Suppressor macrophage treated with lipopolysaccharide for 1 hour (primary cell): Measurements from ENCODE around the gene ANOS1.
"Not testable (repeated sequence)": the region's sequence is repeated elsewhere in the genome, so short reads cannot be mapped to it uniquely, and the experiment has no call there.

Source experiments
- DNase-seq, 3 donors: peaks; one replicate each; pipeline ENCODE4 v3.0.0-alpha.2; 2020 to 2022

Gene ANOS1

GRCh38 chrX:8604131-8604530 is 127.8 kb downstream of the ANOS1 start:
- DNase-seq, result no peak

GRCh38 chrX:8591501-8591900 is 140.4 kb downstream of the ANOS1 start:
- DNase-seq, result no peak

- no peak for DNase-seq
Observed at GRCh38 chrX:8586953-8587352, 145.0 kb downstream of the ANOS1 start.

GRCh38 chrX:8579602-8580001 is 152.3 kb downstream of the ANOS1 start:
- no peak for DNase-seq

- DNase-seq, result no peak
Observed at GRCh38 chrX:8576821-8577220, 155.1 kb downstream of the ANOS1 start.

- no peak for DNase-seq
Observed at GRCh38 chrX:8565729-8566128, 166.2 kb downstream of the ANOS1 start.

GRCh38 chrX:8548446-8548845 is 183.5 kb downstream of the ANOS1 start:
- no peak for DNase-seq

GRCh38 chrX:8546715-8547114 is 185.2 kb downstream of the ANOS1 start:
- no peak for DNase-seq

- no peak for DNase-seq
Observed at GRCh38 chrX:8520791-8521190, 211.1 kb downstream of the ANOS1 start.

- DNase-seq, result no peak
Observed at GRCh38 chrX:8520178-8520577, 211.8 kb downstream of the ANOS1 start.

GRCh38 chrX:8504451-8504850 is 227.5 kb downstream of the ANOS1 start:
- DNase-seq, result no peak

- DNase-seq, result not testable (repeated sequence)
Observed at GRCh38 chrX:8502101-8502500, 229.8 kb downstream of the ANOS1 start.

- DNase-seq, result no peak
Observed at GRCh38 chrX:8500203-8500602, 231.7 kb downstream of the ANOS1 start.

- DNase-seq, result not testable (repeated sequence)
Observed at GRCh38 chrX:8495036-8495435, 236.9 kb downstream of the ANOS1 start.

- DNase-seq, result no peak
Observed at GRCh38 chrX:8484360-8484949, 247.5 kb downstream of the ANOS1 start.
